ENCODE results near the gene GPATCH1.

The GPATCH1 gene

GRCh38 chr19:33100894-33101644, 20.1 kb downstream of the GPATCH1 start:
- no peaks in the 10 kb centered on the region for H3K4me1 ChIP-seq (ENCODE audit: control insufficient read depth, low read length)
- H3K27me3 ChIP-seq (ENCODE audit: control insufficient read depth, low read length): no peaks in the 10 kb centered on the region
- H3K79me2 ChIP-seq (ENCODE audit: control insufficient read depth, low read length): no peaks in the 10 kb centered on the region
- H3K9me3 ChIP-seq (ENCODE audit: control insufficient read depth, insufficient read depth, low read length): no peaks in the 10 kb centered on the region
- TF ChIP-seq EZH2phosphoT487 (IDR thresholded peaks at IDR 0.05; ENCODE audit: borderline replicate concordance, low read length) (no peak), CTCF (IDR thresholded peaks at IDR 0.05; ENCODE audit: low read depth, low read length, poor library complexity, severe bottlenecking) (no peak)
- no peaks in the 10 kb centered on the region for H3F3A ChIP-seq (ENCODE audit: control insufficient read depth, insufficient read depth)
- H3K27ac ChIP-seq (ENCODE audit: low read depth, low read length): no peak overlapping the region
- H3K4me2 ChIP-seq (ENCODE audit: low read length): no peak overlapping the region
- no peaks in the 10 kb centered on the region for H3K9me2 ChIP-seq (replicated peaks; ENCODE audit: control insufficient read depth, low read length)
- H4K20me1 ChIP-seq (ENCODE audit: control insufficient read depth, insufficient read depth, low read depth, low read length): no peaks in the 10 kb centered on the region
- H3K4me3 ChIP-seq (ENCODE audit: low read length): no peak overlapping the region
- peaks cover 36% of the 10 kb centered on the region for H3K36me3 ChIP-seq (ENCODE audit: control insufficient read depth, low read length)

- Histone ChIP-seq H3K4me3 (ENCODE audit: low read length) (no peak overlapping the region), H3F3A (ENCODE audit: control insufficient read depth, insufficient read depth) (no peaks in the 10 kb centered on the region), H3K27me3 (ENCODE audit: control insufficient read depth, low read length) (no peaks in the 10 kb centered on the region), H3K79me2 (ENCODE audit: control insufficient read depth, low read length) (no peaks in the 10 kb centered on the region), H3K4me1 (ENCODE audit: control insufficient read depth, low read length) (no peaks in the 10 kb centered on the region), H3K27ac (ENCODE audit: low read depth, low read length) (no peak overlapping the region), H3K4me2 (ENCODE audit: low read length) (no peak overlapping the region), H3K36me3 (ENCODE audit: control insufficient read depth, low read length) (peaks cover 37% of the 10 kb centered on the region), H3K9me3 (ENCODE audit: control insufficient read depth, insufficient read depth, low read length) (no peaks in the 10 kb centered on the region), H4K20me1 (ENCODE audit: control insufficient read depth, insufficient read depth, low read depth, low read length) (no peaks in the 10 kb centered on the region), H3K9me2 (replicated peaks; ENCODE audit: control insufficient read depth, low read length) (no peaks in the 10 kb centered on the region)
- no peak for TF ChIP-seq EZH2phosphoT487 (IDR thresholded peaks at IDR 0.05; ENCODE audit: borderline replicate concordance, low read length)
- TF ChIP-seq CTCF (IDR thresholded peaks at IDR 0.05; ENCODE audit: low read depth, low read length, poor library complexity, severe bottlenecking): no peak
Measured at GRCh38 chr19:33102893-33103292, 21.9 kb downstream of the GPATCH1 start.

GRCh38 chr19:33108161-33108560, 27.2 kb downstream of the GPATCH1 start:
- TF ChIP-seq EZH2phosphoT487 (IDR thresholded peaks at IDR 0.05; ENCODE audit: borderline replicate concordance, low read length) (no peak), CTCF (IDR thresholded peaks at IDR 0.05; ENCODE audit: low read depth, low read length, poor library complexity, severe bottlenecking) (no peak)

More at GRCh38 chr19:33108161-33108560, 27.2 kb downstream of the GPATCH1 start:
- H3K4me2 ChIP-seq (ENCODE audit: low read length): no peak overlapping the region
- H3K36me3 ChIP-seq (ENCODE audit: control insufficient read depth, low read length): peaks cover 40% of the 10 kb centered on the region
- H3F3A ChIP-seq (ENCODE audit: control insufficient read depth, insufficient read depth): no peaks in the 10 kb centered on the region
- no peaks in the 10 kb centered on the region for H4K20me1 ChIP-seq (ENCODE audit: control insufficient read depth, insufficient read depth, low read depth, low read length)
- H3K9me2 ChIP-seq (replicated peaks; ENCODE audit: control insufficient read depth, low read length): no peaks in the 10 kb centered on the region
- H3K4me1 ChIP-seq (ENCODE audit: control insufficient read depth, low read length): no peaks in the 10 kb centered on the region
- no peaks in the 10 kb centered on the region for H3K79me2 ChIP-seq (ENCODE audit: control insufficient read depth, low read length)
- no peak overlapping the region for H3K27ac ChIP-seq (ENCODE audit: low read depth, low read length)
- H3K27me3 ChIP-seq (ENCODE audit: control insufficient read depth, low read length): no peaks in the 10 kb centered on the region
- no peaks in the 10 kb centered on the region for H3K9me3 ChIP-seq (ENCODE audit: control insufficient read depth, insufficient read depth, low read length)
- H3K4me3 ChIP-seq (ENCODE audit: low read length): no peak overlapping the region
